ENCODE results near the gene NDUFAB1.
A peak's percentile ranks its signal among the peaks of the same experiment; 100 is the strongest.
"Not testable (repeated sequence)": the region's sequence is repeated elsewhere in the genome, so short reads cannot be mapped to it uniquely, and the experiment has no call there.

The NDUFAB1 gene

DNA sequence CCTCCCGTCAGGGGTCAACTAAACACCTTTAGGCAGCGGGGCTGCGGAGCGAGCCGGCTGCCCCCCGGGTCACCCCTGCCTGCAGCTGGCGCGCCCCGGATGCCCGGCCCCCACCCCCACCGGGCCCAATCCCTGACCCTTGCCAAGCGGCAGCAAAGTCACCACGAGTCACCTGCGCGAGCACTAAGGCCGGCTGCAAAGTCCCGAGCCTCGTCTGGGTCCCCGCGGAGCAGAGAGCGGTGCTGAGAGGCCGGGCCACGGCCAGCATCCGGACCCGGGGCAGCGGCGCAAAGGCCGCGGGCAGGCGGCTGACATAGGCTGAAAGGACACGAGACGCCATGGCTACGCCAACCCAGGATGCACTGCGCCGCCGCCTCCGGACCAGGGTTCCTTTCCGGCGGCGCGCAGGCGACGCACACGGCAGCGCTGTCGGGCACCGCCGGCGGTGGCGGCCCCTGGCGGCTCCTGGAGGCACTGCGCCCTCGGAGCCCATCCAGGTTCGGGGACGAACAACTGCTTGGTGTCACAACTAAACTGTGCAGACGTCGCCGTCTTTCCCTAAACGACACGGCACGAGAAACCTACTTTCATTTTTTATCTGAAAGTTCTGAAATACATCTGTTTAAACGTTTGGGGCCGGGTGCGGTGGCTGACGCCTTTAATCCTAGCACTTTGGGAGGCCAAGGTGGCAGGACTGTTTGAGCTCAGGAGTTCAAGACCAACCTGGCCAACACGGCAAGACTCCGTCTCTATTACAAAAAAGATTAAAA is at the start of gene NDUFAB1:
TSS of gene NDUFAB1 (minus strand) at position 366 of the 770 bp plus-strand sequence. CDS start at position 340, 26 bp downstream.
- DNase-seq, result peak; percentile 54

DNA sequence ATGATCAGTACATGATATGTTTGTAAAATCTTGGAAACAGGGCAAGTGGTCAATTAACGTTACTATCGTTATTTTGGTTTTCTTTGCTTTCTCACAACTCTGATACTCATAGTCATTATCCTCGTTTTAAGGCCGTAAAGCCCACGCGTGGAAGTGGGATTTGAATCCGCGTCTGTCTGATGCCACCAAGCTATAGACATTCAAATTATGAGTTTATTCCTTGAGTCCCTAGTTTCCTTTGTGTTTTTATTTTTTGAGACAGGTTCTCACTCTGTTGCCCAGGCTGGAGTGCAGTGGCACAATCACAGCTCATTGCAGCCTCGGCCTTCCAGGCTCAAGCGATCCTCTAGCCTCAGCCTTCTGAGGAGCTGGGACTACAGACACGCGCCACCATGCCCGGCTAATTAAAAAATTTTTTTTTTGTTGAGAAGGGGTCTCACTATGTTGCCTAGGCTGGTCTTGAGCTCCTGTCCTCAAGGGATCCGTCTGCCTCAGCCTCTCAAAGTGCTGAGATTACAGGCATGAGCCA is 46.2 kb upstream of the NDUFAB1 start:
- no peak for DNase-seq

DNA sequence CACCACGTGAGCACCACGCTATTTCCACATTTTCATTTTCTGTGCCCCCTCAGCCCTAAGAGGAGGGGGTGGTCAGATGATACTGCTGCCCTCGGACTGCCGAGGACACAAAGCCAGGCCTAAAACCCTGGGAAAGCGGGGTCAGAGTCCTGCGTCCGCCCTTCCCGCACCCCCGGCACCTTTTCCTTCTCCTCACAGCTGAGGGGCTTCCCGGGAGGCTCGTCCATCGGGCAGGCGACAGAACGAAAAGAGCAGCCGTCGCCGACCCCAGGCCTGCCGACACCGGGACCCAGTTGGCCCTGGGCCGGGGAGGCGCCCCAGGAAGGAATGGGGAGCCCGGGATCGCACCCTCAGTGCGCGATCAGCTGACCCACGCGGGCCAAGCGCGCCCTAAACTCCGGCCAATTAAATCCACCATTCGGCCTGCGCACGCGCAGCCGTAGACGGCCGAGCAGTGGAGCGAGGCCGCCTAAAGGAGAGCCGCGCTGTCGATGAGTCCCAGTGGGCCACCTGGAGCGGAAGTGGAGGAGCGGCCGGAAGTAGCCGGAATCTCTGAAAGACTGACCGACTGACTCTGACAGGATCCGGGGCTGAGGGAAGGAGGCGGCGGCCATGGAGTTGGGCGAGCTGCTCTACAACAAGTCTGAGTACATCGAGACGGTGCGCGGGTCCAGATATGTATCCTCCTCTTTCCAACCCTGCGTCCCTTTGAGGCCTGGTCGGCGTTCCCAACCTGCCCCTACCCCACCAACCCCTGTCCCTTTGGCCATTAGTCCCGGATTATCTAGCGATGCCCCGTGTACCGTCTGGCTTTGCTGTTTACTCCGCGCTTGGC is 45.0 kb upstream of the NDUFAB1 start, which contains the start of the genes DCTN5 and PALB2:
TSS of gene DCTN5 (plus strand) at position 536 of the 835 bp plus-strand sequence. CDS start at position 613, 77 bp downstream.
TSS of gene PALB2 (minus strand) at position 380 of the 835 bp plus-strand sequence. CDS start at position 227, 153 bp downstream.
- peak; percentile 89 for DNase-seq

DNA sequence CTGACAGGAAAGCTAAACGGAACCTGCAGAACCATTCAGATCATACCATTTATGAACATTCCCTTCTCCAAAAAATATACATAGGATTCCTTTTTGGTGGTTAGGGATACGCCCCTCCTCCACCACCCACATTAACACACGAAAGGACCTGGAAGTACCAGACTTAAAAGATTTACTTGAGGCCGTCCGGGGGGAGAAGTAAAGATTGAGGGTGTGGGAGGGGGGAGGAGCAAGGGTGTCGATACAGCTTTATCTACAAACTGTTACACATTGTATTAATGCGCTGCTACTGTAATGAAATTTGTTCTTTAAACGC is 44.5 kb upstream of the NDUFAB1 start:
- no peak for DNase-seq

DNA sequence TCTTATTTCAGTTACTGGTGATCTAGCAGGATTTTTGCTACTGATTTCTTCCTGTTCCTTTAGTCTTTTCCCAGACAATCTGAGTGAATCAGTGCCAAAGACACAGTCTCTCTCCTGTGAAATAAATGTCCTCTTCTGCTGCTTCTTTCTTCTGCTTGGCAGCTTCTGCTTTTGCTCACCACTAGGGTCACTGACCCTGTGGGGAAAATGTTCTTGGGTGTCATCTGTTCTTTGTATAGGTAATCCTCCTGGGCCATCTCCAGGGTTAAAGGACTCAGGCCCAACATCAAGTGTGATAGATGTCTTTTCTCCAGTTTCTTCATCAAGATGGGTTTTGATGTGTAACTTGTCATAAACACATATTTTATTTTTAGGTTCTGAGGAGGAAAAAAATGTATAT is 39.8 kb upstream of the NDUFAB1 start:
- no peak for DNase-seq

DNA sequence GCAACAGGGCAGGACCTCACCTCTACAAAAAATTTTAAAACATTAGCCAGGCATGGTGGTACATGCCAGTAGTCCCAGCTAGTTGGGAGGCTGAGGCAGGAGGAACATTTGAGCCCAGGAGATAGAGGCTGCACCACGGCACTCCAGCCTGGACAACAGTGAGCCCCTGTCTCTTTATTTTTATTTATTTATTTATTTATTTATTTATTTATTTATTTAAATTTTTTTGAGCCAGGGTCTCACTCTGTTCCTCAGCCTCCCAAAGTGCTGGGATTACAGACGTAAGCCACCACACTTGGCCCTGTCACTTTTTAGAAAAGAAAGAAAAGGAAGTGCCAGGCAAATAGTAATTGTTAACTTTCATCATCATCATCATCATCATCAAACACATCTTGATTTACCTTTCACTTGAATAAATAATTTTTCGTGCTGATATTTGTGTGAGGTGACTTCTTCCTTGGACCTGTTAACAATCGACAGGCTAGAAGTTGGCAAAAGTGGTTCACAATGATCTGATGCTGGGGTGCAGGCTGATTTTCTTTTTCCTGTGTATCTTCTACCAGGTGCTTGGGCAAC is 38.4 kb upstream of the NDUFAB1 start:
- no peak for DNase-seq

DNA sequence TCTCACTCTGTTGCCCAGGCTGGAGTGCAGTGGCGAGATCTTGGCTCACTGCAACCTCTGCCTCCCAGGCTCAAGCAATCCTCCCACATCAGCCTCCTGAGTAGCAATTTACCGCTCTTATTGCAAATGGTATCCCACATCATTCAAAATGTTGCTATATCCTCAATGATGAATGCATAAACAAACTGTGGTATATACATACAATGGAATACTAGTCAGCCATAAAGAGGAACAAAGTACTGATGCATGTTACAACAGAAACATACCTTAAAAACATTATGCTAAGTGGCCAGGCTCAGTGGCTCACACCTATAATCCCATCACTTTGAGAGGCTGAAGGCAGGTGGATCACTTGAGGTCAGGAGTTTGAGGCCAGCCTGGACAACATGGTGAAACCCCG is 35.8 kb upstream of the NDUFAB1 start:
- not testable (repeated sequence) for DNase-seq

DNA sequence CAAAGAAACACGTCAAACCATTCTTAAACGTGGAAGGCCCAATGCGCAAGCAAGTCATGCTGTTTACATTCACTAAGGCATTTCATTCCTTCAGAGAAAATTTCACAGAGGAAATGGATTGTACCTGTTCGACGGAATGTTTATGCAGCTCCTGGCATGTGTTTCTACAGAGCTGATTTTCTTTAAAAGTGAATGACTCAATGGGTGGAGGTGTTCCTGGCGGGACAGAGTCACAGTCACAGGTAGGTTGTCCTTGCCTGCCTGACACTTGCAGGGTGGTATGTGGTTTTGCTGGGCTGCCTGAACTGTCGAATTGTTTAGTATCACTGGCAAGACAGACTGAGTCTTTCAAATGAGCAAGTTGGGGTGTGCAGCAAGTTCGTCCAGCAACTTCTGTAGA is 33.4 kb upstream of the NDUFAB1 start:
- DNase-seq, result no peak

DNA sequence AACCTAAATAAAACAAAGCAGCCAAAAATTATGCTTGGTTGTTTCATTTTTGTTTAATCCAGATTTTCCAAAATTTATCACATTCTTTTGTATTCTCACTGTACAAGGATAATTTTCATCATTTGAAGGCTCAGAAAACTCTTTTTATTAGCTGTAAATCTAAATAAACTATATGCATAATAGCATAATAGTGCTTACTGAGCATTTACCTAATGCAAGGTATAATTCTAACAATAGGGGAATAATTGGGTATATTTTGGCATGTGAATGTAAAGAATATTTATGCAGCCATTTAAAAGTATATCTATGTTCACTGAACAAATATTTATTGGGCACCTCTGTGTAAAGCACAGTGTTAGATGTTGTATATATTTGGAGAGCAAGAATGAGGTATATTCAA is 28.0 kb upstream of the NDUFAB1 start:
- DNase-seq, result no peak

DNA sequence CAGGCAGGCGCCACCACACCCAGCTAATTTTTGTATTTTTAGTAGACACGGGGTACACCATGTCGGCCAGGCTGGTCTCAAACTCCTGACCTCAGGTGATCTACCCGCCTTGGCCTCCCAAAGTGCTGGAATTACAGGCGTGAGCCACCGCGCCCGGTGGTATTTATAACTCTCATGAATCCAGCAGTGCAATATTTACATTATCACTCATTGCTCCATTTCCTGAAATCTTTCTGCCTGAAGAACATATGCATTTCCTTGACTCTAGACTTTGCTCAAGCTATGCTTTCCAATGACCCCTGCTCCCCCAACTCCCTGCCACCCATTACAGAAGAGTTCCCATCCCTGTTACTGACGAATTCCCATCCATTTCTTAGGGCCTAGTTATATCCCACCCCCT is 19.7 kb upstream of the NDUFAB1 start:
- DNase-seq, result no peak

DNA sequence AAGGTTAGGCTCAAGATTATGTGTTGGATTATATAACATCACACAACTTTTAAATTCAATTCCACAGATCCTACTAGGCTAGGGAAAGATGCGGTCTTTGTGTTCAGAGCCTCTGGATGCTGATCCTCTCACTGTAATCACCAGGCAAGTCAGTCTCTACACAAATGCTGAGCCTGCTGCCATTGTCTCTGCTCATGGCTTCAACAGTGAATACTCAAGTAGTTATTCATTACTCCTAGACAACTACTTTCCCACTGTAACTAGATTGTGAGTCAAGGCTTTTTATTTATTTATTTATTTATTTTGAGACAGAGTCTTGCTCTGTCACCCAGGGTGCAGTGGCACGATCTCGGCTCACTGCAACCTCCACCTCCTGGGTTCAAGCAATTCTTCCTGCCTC is 15.8 kb upstream of the NDUFAB1 start:
- no peak for DNase-seq

DNA sequence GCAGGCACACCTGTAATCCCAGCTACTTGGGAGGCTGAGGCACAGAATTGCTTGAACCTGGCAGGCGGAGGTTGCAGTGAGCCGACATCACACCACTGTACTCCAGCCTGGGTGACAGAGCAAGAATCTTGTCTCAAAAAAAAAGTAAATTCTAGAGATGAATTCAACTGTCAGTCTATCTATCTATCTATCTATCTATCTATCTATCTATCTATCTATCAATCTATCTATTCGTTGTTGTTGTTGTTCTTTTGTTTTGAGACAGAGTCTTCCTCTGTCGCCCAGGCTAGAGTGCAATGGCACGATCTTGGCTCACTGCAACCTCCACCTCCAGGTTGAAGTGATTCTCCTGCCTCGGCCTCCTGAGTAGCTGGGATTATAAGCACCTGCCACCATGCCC is 14.8 kb upstream of the NDUFAB1 start:
- DNase-seq, result not testable (repeated sequence)

DNA sequence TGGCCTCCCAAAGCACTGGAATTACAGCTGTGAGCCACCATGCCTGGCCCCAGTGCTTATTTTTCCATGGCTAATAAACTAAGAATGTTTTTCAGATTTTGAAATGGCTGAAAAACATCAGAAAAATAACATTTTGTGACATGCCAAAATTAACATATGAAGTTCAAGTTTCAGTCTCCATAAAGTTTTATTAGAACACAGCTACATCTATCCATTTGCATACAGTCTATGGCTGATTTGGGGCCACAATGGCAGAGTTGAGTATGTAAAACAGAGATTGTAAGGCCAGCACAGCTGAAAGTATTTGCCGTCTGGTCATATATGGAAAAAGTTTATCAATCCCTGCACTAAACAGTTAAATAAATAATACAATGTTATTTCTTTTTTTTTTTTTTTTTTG is 13.8 kb upstream of the NDUFAB1 start:
- DNase-seq, result no peak

DNA sequence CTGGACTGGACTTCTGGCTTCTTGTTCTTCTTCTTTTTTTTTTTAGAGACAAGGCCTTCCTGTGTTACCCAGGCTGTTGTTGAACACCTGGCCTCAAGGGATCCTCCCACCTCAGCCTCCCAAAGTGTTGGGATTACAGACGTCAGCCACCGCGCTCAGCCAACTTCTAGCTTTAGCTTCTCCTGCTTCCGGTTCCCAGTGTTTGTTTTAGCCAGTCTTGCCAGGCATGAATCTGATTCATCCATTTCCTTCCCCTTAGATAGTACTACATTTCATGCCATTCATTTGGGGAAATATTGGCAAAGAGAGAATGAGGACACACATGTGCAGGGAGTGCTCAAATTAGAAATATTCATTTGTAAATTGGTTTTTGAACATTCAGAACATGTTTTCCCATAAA is 12.1 kb upstream of the NDUFAB1 start:
- DNase-seq, result no peak

DNA sequence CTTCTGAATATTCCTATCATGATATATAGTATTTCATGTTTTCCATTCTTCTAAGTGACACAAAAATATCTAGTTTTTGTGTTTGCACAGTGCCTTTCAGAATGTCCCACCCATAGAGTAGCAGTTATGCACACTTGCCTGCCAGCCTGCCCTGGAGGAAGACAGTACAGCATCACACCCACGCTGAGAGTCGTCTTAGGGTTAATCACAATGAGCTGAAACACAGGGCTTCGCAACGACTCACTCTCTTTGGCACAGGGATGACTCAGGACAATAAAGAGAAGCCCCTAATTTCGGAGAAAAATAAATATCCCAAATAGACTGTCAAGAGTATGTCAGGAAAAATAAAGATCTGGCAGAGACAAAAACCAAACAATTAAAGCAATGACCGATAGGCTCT is 11.6 kb upstream of the NDUFAB1 start:
- no peak for DNase-seq

DNA sequence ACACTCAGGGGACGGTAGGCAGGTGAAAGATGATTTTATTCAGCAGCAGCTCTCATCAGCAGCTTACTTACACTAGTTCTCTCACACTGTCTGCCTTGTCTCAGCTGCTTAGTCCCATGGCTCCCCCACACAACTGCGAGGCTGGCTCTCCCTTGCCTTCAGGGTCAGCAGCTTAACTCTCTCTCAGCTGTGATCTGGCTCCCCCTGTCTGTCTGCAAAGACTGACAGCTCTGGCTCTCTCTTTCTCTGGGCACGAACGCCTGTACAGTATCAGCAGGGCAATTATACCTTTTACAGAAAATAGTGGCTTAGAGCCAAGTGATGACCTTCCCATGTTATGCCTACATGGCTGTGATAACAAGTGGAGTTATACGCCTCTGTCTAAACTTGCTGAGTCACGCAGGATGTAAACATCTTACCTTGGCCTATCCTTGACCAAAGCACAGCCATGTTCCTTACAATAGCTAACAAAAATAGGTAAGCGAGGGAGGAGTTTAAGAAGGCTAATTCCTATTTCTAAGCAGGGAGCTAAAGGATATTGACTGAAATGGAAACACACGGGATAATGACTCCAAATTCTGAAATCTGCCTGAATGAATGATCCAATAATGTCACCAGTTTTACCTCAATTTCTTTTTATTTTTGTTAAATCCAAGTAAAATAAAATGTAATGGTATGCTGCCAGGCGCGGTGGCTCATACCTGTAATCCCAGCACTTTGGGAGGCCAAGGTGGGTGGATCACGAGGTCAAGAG is 1.1 kb upstream of the NDUFAB1 start:
- peak; percentile 23 for DNase-seq

DNA sequence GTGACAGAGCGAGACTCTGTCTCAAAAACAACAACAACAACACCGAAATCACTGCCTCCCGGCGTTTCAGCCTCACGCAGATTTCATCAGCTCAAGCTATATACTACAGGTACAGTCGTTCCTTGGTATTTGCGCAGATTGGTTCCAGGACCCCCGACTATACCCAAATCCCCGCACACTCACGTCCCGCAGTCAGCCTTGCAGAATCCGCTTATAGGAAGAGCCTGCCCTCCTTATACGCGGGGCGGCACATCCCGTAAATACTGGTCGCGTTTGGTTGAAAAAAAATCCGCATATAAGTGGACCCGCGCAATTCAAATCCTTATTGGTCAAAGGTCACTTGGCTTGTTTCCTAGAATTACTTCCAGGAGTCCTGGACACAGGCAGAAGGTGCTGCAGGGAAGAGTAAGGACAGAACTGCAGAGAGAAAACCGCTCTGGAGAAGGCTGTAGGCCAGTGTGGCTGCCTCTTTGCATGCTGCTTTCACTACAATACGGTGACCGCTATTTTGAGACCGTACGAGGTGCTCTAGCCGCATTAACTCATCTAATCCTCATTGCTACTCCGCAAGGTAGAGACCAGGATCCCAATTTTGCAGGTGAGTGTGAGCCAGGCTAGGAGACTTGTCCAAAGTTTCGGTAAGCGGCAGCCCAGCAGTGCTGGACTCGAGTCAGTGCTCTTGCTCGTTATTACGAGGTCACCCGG is 718 bp downstream of the NDUFAB1 start:
- DNase-seq, result no peak

DNA sequence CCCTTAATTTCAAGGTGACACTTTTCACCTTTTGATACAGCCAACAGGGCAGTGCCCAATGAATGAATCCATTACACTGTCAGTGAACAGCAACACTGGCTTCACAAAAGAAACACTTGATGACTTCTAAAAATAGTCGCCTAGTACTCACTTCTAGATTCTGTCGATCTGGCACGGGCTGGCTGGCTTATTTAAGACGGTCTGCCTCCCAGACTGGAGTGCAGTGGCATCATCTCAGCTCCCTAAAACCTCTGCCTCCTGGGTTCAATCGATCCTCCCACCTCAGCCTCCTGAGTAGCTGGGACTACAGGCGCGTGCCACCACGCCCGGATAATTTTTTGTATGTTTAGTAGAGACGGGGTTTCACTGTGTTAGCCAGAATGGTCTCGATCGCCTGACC is 1.9 kb downstream of the NDUFAB1 start:
- no peak for DNase-seq

DNA sequence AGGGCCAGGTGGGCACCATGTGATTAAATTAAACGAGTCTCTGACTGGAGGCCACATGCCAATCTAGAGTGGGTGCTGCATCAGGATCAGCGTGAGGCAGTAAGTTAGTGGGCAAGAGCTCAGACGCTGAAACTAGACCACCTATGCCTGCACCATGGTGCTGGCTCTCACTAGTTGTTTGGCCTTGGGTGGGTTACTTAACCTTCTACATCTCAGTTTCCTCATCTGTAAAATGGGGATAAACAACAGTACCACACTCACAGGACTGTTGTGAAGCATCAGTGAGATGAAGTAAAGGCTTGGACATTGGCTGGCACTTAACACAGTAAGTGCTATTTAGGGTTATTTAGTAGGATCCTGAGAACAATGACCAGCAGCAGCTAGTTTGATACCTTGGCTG is 5.9 kb downstream of the NDUFAB1 start:
- DNase-seq, result no peak

DNA sequence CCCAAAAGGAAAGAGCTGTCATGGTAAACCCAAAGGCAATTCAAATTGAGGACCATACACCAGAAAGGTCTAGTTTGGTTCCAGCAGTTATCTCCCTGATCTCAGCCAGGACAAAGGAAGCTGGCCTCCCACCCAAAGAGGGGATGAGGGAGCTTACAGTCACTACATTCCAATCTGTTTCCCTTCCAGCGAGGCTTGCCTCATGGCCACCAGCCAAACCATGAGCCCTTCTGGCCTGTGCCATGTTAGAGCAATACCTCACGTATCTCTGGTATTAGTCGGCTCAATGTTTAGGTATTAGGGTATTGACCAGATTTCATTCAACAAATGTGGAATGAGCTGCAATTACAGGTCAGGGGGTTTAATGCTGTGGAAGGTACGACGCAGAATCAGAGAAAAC is 8.4 kb downstream of the NDUFAB1 start:
- DNase-seq, result no peak

DNA sequence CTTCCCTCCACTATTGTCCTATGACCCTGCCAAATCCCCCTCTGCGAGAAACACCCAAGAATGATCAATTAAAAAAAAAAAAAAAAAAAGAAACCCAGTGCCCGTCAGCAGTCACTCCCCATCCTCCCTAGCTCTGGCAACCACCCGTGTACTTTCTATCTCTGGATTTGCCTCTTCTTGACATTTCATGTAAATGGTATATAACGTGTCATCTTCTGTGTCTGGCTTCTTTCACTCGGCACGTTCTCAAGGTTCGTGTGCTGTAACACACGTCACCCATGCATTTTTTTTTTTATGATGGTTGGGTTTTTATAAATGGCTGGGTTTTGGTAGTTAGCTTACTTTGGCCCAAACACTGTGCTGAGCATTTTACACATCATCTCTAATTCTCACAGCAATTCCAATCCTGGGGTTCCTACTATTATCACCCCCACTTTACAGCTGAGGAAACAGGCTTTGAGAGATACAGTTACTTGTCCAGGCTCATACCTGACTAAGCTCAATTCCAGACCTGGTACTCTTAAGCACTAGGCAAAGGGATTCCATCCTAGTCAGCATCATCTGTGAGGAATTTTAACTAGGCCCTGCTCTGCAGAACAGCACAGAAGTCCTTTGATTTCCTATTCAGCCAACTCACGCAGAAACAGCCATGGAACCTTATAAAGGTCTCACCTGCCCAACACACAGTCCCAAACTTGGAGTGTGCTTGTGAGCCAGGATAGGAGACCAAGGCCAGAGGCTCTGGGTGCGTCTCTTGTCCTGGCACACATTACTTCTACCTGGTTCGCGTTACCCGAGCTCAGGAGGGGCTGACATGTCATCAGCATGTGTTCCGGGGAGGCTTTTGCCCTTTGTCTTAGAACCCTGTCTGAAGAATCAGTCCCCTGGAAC is 11.7 kb downstream of the NDUFAB1 start:
- no peak for DNase-seq
